Activated CD8-positive, alpha-beta memory T cell treated with anti-CD3 and anti-CD28 coated beads, Interleukin-2, amount 50 U/mL, for 24 hours (primary cell): ENCODE data around the gene WEE2.
"Not testable (repeated sequence)": the region's sequence is repeated elsewhere in the genome, so short reads cannot be mapped to it uniquely, and the experiment has no call there.

ENCODE experiments used
- DNase-seq: peaks from one replicate; pipeline ENCODE4 v3.0.0-alpha.2; 2020; ENCODE audit errors: extremely low read depth

The WEE2 gene

GRCh38 chr7:141708351-141708750, at the start of gene WEE2:
TSS of gene WEE2 (plus strand) at chr7:141708353. CDS start at chr7:141708759, 406 bp downstream.
- DNase-seq, result no peak

GRCh38 chr7:141659501-141659900, 48.7 kb upstream of the WEE2 start:
- no peak for DNase-seq

- DNase-seq, result no peak
These were observed 47.9 kb upstream of the WEE2 start for GRCh38 chr7:141660259-141660658.

- DNase-seq, result no peak
These were observed 44.9 kb upstream of the WEE2 start for GRCh38 chr7:141663081-141663849.

GRCh38 chr7:141664450-141664849, 43.7 kb upstream of the WEE2 start:
- DNase-seq, result no peak

GRCh38 chr7:141665208-141666035, 42.7 kb upstream of the WEE2 start:
- DNase-seq, result no peak

- no peak for DNase-seq
These were observed 42.1 kb upstream of the WEE2 start for GRCh38 chr7:141666071-141666470.

GRCh38 chr7:141668853-141669252, 39.3 kb upstream of the WEE2 start:
- DNase-seq, result no peak

GRCh38 chr7:141671705-141672496, 36.3 kb upstream of the WEE2 start:
- DNase-seq, result no peak

- no peak for DNase-seq
These were observed 34.8 kb upstream of the WEE2 start for GRCh38 chr7:141673346-141673745.

- no peak for DNase-seq
These were observed 33.9 kb upstream of the WEE2 start for GRCh38 chr7:141674171-141674671.

GRCh38 chr7:141674702-141675101, 33.5 kb upstream of the WEE2 start:
- no peak for DNase-seq

GRCh38 chr7:141675436-141676215, 32.5 kb upstream of the WEE2 start:
- DNase-seq, result no peak

- DNase-seq, result no peak
These were observed 31.5 kb upstream of the WEE2 start for GRCh38 chr7:141676618-141677017.

GRCh38 chr7:141679014-141679413, 29.1 kb upstream of the WEE2 start:
- DNase-seq, result no peak

GRCh38 chr7:141685285-141686023, 22.7 kb upstream of the WEE2 start:
- DNase-seq, result no peak

GRCh38 chr7:141686074-141686473, 22.1 kb upstream of the WEE2 start:
- no peak for DNase-seq

GRCh38 chr7:141686670-141687069, 21.5 kb upstream of the WEE2 start:
- DNase-seq, result no peak

GRCh38 chr7:141688043-141688442, 20.1 kb upstream of the WEE2 start:
- no peak for DNase-seq

GRCh38 chr7:141689072-141689825, 18.9 kb upstream of the WEE2 start:
- not testable (repeated sequence) for DNase-seq
